H1 (cell line): ENCODE measurements around the gene CTSC. TPM values are rescaled to one million over a fixed set of nuclear protein-coding genes. Genes with fewer than 3 reads are reported as not detected.

Source experiments
- CTCF ChIA-PET: fragments of 300-600 bp; sonication (Branson Sonifier 250); formaldehyde crosslinking; loops from one replicate; lab custom pipeline; 2021; ENCODE audit not compliant: partially characterized antibody; lab: Charles Lee
- POLR2A ChIA-PET: fragments of 300-600 bp; sonication (Branson Sonifier 250); formaldehyde crosslinking; loops from one replicate; lab custom pipeline; 2021; ENCODE audit warnings: inconsistent platforms; ENCODE audit not compliant: partially characterized antibody; lab: Charles Lee
- DNase-seq, 2 experiments: peaks; one replicate each; pipeline versions ENCODE4 v3.0.0 to v3.0.0-alpha.2; 2010 to 2022; ENCODE audit warnings: low spot score in 2 of 2, low read depth in 1 of 2, mixed read lengths in 1 of 2
- FAIRE-seq: peaks from 2 replicates; lab custom pipeline; 2011; peaks lifted over from hg19 to GRCh38; lab: Jason Lieb, UNC
- H2AFZ ChIP-seq: 2 replicates; pipeline ENCODE4 v1.8.1; 2012; ENCODE audit warnings: low read length, inconsistent platforms
- H2AK5ac ChIP-seq: 2 replicates; pipeline ENCODE4 v1.6.1; 2013; ENCODE audit warnings: low read depth, low read length
- H2BK120ac ChIP-seq: replicated peaks from 2 replicates; pipeline ENCODE3; 2013; ENCODE audit warnings: low read depth, low read length, inconsistent platforms
- H2BK12ac ChIP-seq: 2 replicates; pipeline ENCODE4 v1.6.1; 2013; ENCODE audit warnings: low read depth, low read length
- H2BK15ac ChIP-seq: 2 replicates; pipeline ENCODE4 v1.6.1; 2013; ENCODE audit warnings: low read length
- H2BK20ac ChIP-seq: 2 replicates; pipeline ENCODE4 v1.6.1; 2013; ENCODE audit warnings: low read length
- H2BK5ac ChIP-seq: 2 replicates; pipeline ENCODE4 v1.6.1; 2013; ENCODE audit warnings: low read depth, low read length
- H3K14ac ChIP-seq: 2 replicates; pipeline ENCODE4 v1.6.1; 2013; ENCODE audit warnings: inconsistent platforms; ENCODE audit not compliant: insufficient read length
- H3K18ac ChIP-seq: 2 replicates; pipeline ENCODE4 v1.6.1; 2013; ENCODE audit warnings: low read length; ENCODE audit errors: extremely low read depth
- H3K23ac ChIP-seq: 2 replicates; pipeline ENCODE4 v1.6.1; 2013; ENCODE audit warnings: inconsistent platforms; ENCODE audit not compliant: insufficient read length
- H3K23me2 ChIP-seq: 2 replicates; pipeline ENCODE4 v1.6.1; 2013; ENCODE audit warnings: low read depth, low read length
- H3K27ac ChIP-seq: 2 replicates; pipeline ENCODE4 v1.6.1; 2011; ENCODE audit warnings: low read depth, low read length, inconsistent platforms
- H3K27me3 ChIP-seq, 4 experiments: replicated peaks in 1 of 4; 1 replicate in 1 of 4; 2 replicates in 3 of 4; pipeline versions ENCODE4 v1.6.1 to v1.8.1; 2011 to 2013; ENCODE audit warnings: low read length in 3 of 4, mild to moderate bottlenecking in 3 of 4, inconsistent platforms in 2 of 4, mixed read lengths in 2 of 4, moderate library complexity in 1 of 4; ENCODE audit not compliant: control insufficient read depth in 3 of 4, insufficient read depth in 3 of 4; ENCODE audit errors: extremely low read depth in 1 of 4
- H3K36me3 ChIP-seq, 4 experiments: 2 replicates each; pipeline versions ENCODE4 v1.6.1 to v1.8.1; 2011 to 2013; ENCODE audit warnings: mild to moderate bottlenecking in 4 of 4, low read length in 3 of 4, moderate library complexity in 2 of 4, control low read depth in 1 of 4, inconsistent platforms in 1 of 4; ENCODE audit not compliant: insufficient read depth in 4 of 4, control insufficient read depth in 2 of 4
- H3K4ac ChIP-seq: replicated peaks from 2 replicates; pipeline ENCODE3; 2013; ENCODE audit warnings: low read length, low read depth, mixed read lengths, inconsistent platforms; ENCODE audit not compliant: insufficient read length
- H3K4me1 ChIP-seq, 4 experiments: replicated peaks in 1 of 4; 1 replicate in 1 of 4; 2 replicates in 3 of 4; pipeline versions ENCODE4 v1.6.1 to v1.8.1; 2011 to 2013; ENCODE audit warnings: low read length in 3 of 4, inconsistent platforms in 2 of 4, mixed read lengths in 1 of 4; ENCODE audit not compliant: insufficient read depth in 4 of 4, control insufficient read depth in 3 of 4
- H3K4me2 ChIP-seq, 2 experiments: 2 replicates each; pipeline versions ENCODE4 v1.6.1 to v1.8.1; 2011 to 2013; ENCODE audit warnings: low read depth in 2 of 2, low read length in 2 of 2, control low read depth in 1 of 2, inconsistent platforms in 1 of 2, mild to moderate bottlenecking in 1 of 2; ENCODE audit not compliant: insufficient read depth in 1 of 2
- H3K4me3 ChIP-seq, 4 experiments: fragments of 200-600, 300-600 bp in 1 of 4; sonication (generic), shearing (Covaris generic), sonication (Bioruptor Twin) in 1 of 4; 2 replicates each; pipeline versions ENCODE4 v1.5.1 to v1.8.1; 2011 to 2016; ENCODE audit warnings: low read length in 4 of 4, low read depth in 3 of 4, control low read depth in 2 of 4, inconsistent platforms in 2 of 4, mild to moderate bottlenecking in 2 of 4, mixed read lengths in 1 of 4, moderate library complexity in 1 of 4; ENCODE audit not compliant: insufficient read depth in 2 of 4; ENCODE audit errors: extremely low read depth in 1 of 4
- H3K56ac ChIP-seq: replicated peaks from 2 replicates; pipeline ENCODE3; 2013; ENCODE audit warnings: low read depth, mild to moderate bottlenecking, mixed read lengths, low read length, inconsistent platforms; ENCODE audit not compliant: insufficient read length
- H3K79me1 ChIP-seq: 2 replicates; pipeline ENCODE4 v1.6.1; 2013; ENCODE audit warnings: low read depth, low read length, control low read depth
- H3K79me2 ChIP-seq, 2 experiments: 2 replicates each; pipeline versions ENCODE4 v1.6.1 to v1.8.1; 2012 to 2013; ENCODE audit warnings: low read length in 2 of 2, mild to moderate bottlenecking in 2 of 2, inconsistent platforms in 1 of 2; ENCODE audit not compliant: insufficient read depth in 2 of 2, control insufficient read depth in 1 of 2
- H3K9ac ChIP-seq, 4 experiments: replicated peaks in 1 of 4; 1 replicate in 1 of 4; 2 replicates in 3 of 4; pipeline versions ENCODE4 v1.6.1 to v1.8.1; 2011 to 2013; ENCODE audit warnings: low read depth in 3 of 4, low read length in 3 of 4, control low read depth in 2 of 4, mild to moderate bottlenecking in 2 of 4, moderate library complexity in 2 of 4, inconsistent platforms in 1 of 4; ENCODE audit errors: extremely low read depth in 1 of 4
- H3K9me3 ChIP-seq, 2 experiments: 2 replicates each; pipeline versions ENCODE4 v1.6.1 to v1.8.1; 2012 to 2013; ENCODE audit warnings: mild to moderate bottlenecking in 2 of 2, moderate library complexity in 2 of 2, control low read depth in 1 of 2, inconsistent platforms in 1 of 2, low read depth in 1 of 2, low read length in 1 of 2, mixed read lengths in 1 of 2; ENCODE audit not compliant: insufficient read depth in 2 of 2
- H4K20me1 ChIP-seq, 2 experiments: replicated peaks in 1 of 2; 2 replicates each; pipeline versions ENCODE3 to v1.8.1; 2011 to 2013; ENCODE audit warnings: inconsistent platforms in 2 of 2, low read length in 2 of 2, mild to moderate bottlenecking in 1 of 2; ENCODE audit not compliant: insufficient read depth in 2 of 2, control insufficient read depth in 1 of 2
- H4K5ac ChIP-seq: 2 replicates; pipeline ENCODE4 v1.6.1; 2013; ENCODE audit warnings: low read length, low read depth, mixed read lengths, inconsistent platforms; ENCODE audit not compliant: insufficient read length
- H4K8ac ChIP-seq: 2 replicates; pipeline ENCODE4 v1.8.0; 2013; ENCODE audit warnings: mild to moderate bottlenecking, moderate library complexity, low read length, inconsistent platforms; ENCODE audit not compliant: insufficient read depth; ENCODE audit errors: extremely low read depth
- H4K91ac ChIP-seq: replicated peaks from 2 replicates; pipeline ENCODE3; 2013; ENCODE audit warnings: low read length, mixed read lengths, inconsistent platforms; ENCODE audit not compliant: insufficient read length
- ATF2 ChIP-seq: IDR thresholded peaks from 2 replicates; pipeline ENCODE4 v1.6.1; 2012; ENCODE audit warnings: low read length, inconsistent platforms
- BACH1 ChIP-seq: IDR thresholded peaks from 2 replicates; pipeline ENCODE4 v1.6.1; 2012; ENCODE audit warnings: low read length, improper control_type of control experiment
- CREB1 ChIP-seq: IDR thresholded peaks from 2 replicates; pipeline ENCODE4 v1.6.1; 2012; ENCODE audit warnings: inconsistent platforms
- HDAC2 ChIP-seq, 2 experiments: fragments of 300-600 bp in 1 of 2; sonication (generic) in 1 of 2; IDR thresholded peaks; 2 replicates each; pipeline ENCODE4 v1.6.1; 2011 to 2012; ENCODE audit warnings: low read depth in 2 of 2, low read length in 2 of 2, mild to moderate bottlenecking in 2 of 2, moderate library complexity in 2 of 2, borderline replicate concordance in 1 of 2, inconsistent platforms in 1 of 2
- JUND ChIP-seq: IDR thresholded peaks from 2 replicates; pipeline ENCODE4 v1.6.1; 2011; ENCODE audit warnings: mild to moderate bottlenecking, improper control_type of control experiment, low read length
- POLR2AphosphoS5 ChIP-seq: IDR thresholded peaks from 2 replicates; pipeline ENCODE4 v1.6.1; 2011; ENCODE audit warnings: low read depth, low read length
- RXRA ChIP-seq: IDR thresholded peaks from 2 replicates; pipeline ENCODE4 v1.6.1; 2011; ENCODE audit warnings: low read depth, mild to moderate bottlenecking, low read length, moderate library complexity; ENCODE audit not compliant: insufficient read depth
- SAP30 ChIP-seq: fragments of 300-600 bp; sonication (generic); IDR thresholded peaks from 2 replicates; pipeline ENCODE4 v1.7.1; 2012; ENCODE audit warnings: low read length, moderate library complexity, mild to moderate bottlenecking, inconsistent platforms; ENCODE audit not compliant: insufficient read depth, insufficient replicate concordance
- SIRT6 ChIP-seq: IDR thresholded peaks from one replicate; pipeline ENCODE4 v1.7.1; 2012; ENCODE audit warnings: low read length, inconsistent platforms
- SP4 ChIP-seq: IDR thresholded peaks from 2 replicates; pipeline ENCODE4 v1.6.1; 2012; ENCODE audit warnings: low read length, inconsistent platforms
- ZNF274 ChIP-seq: IDR thresholded peaks from 2 replicates; pipeline ENCODE4 v1.7.0; 2012; ENCODE audit warnings: low read length, borderline replicate concordance; ENCODE audit errors: extremely low read depth
- WGBS, 2 experiments: shearing (Covaris generic) in 1 of 2; methylation state at CpG; one replicate each; pipeline versions ENCODE4 v1.1.6 to v1.1.7; 2013 to 2015; ENCODE audit warnings: low lambda C conversion rate in 2 of 2, mixed read lengths in 2 of 2, inconsistent platforms in 1 of 2, low coverage in 1 of 2, missing lambda C conversion rate in 1 of 2; ENCODE audit not compliant: insufficient replicate concordance in 2 of 2, insufficient coverage in 1 of 2, insufficient read length in 1 of 2; ENCODE audit errors: extremely low coverage in 1 of 2, missing lambda C conversion rate in 1 of 2; 5-methylcytosine and 5-hydroxymethylcytosine counted together
- polyA plus RNA-seq, 7 experiments: library from polyadenylated mRNA; depleted of rRNA in 3 of 7; stranded (reverse) in 5 of 7; unstranded in 2 of 7; fragments of >200 nt in 5 of 7; fragments of 200-250 nt in 2 of 7; gene quantifications; 1 replicate in 5 of 7; 2 replicates in 1 of 7; 4 replicates in 1 of 7; pipeline versions ENCODE4 v1.2.1 to v1.2.3, GENCODE V29; 2011 to 2013; ENCODE audit warnings: missing spikeins in 2 of 7, mixed read lengths in 2 of 7
- total RNA-seq: library from RNA; stranded (reverse); fragmentation: NEBNext Ultra II Directional; extraction: Animal tissue kit (Norgen Biotek cat#: 25700); gene quantifications from 2 replicates; pipeline ENCODE4 v1.2.1, GENCODE V29; 2021

Gene CTSC
- total and polyA plus RNA-seq, 2 of the 8 experiments (the other 6 are each of a cell fraction or from before 2014, with no cell fraction given) = 347 to 369 TPM

- no peak overlapping the region for H3K27ac ChIP-seq
- no peak overlapping the region for H2BK20ac ChIP-seq
- no peak overlapping the region for H3K4me2 ChIP-seq
- no peaks in the 10 kb centered on the region for H3K36me3 ChIP-seq
- H2BK15ac ChIP-seq = no peak overlapping the region
- H3K79me1 ChIP-seq = no peaks in the 10 kb centered on the region
- no peaks in the 10 kb centered on the region for H3K27me3 ChIP-seq
- no peaks in the 10 kb centered on the region for H3K79me2 ChIP-seq
- no peak overlapping the region for H4K5ac ChIP-seq
- no peak overlapping the region for H4K8ac ChIP-seq
- WGBS, 2 experiments = 96% methylated on average over 2 of the region's 2 CpGs; no CpG with 5 or more reads in 1 of the 2 experiments
- H3K9me3 ChIP-seq = no peaks in the 10 kb centered on the region
- H2AK5ac ChIP-seq = no peak overlapping the region
- no peak overlapping the region for H3K9ac ChIP-seq
- H3K56ac ChIP-seq = no peak overlapping the region
- ChIA-PET POLR2A (no interaction called here), CTCF (interaction anchor here (0.9 to 1.0 kb wide), 2 partner anchors 22 to 117 kb away, joined by 3 read pairs; no protein-coding TSS in a partner anchor)
- DNase-seq (no peak), FAIRE-seq (no peak)
- H3K4ac ChIP-seq = no peak overlapping the region
- H3K23ac ChIP-seq = no peak overlapping the region
- H2BK120ac ChIP-seq = no peak overlapping the region
- H4K91ac ChIP-seq = no peak overlapping the region
- no peak overlapping the region for H3K14ac ChIP-seq
- no peaks in the 10 kb centered on the region for H3K23me2 ChIP-seq
- H4K20me1 ChIP-seq = no peaks in the 10 kb centered on the region
- H2BK12ac ChIP-seq = no peak overlapping the region
- no peak overlapping the region for H2AFZ ChIP-seq
- no peak overlapping the region for H2BK5ac ChIP-seq
- no peak overlapping the region for H3K18ac ChIP-seq
- no peak overlapping the region for H3K4me3 ChIP-seq
- 0 out of 7 replicates have a peak, but pooled peaks cover 0 to 5% (median 0%) of the 10 kb centered on the region in 4 experiments for H3K4me1 ChIP-seq
- TF ChIP-seq JUND (no peak), CREB1 (no peak), SIRT6 (no peak), SP4 (no peak), RXRA (no peak), BACH1 (no peak), ZNF274 (no peak), ATF2 (no peak), SAP30 (no peak), HDAC2 (IDR thresholded peaks at IDR 0.05; ENCODE audit: borderline replicate concordance in 1 of 2, low read depth in 2 of 2, low read length in 2 of 2) (no peak), POLR2AphosphoS5 (no peak)
Observed at GRCh38 chr11:88363648-88364065, 26.1 kb upstream of the CTSC start.
